SK-N-SH (cell line): ENCODE measurements around the gene LRRC32. TPM values are rescaled to one million over a fixed set of nuclear protein-coding genes. Genes with fewer than 3 reads are reported as not detected.

Experiments used
- CTCF ChIA-PET: fragments of 300-600, 350-600 bp; formaldehyde crosslinking; extraction: SDS; loops from one replicate; lab custom pipeline; 2021; lab: Yijun Ruan, JAX
- POLR2A ChIA-PET: fragments of 350-600 bp; sonication (Branson Sonifier 250); formaldehyde crosslinking; extraction: SDS; loops from one replicate; lab custom pipeline; 2020; ENCODE audit warnings: antibody characterized with exemption, inconsistent platforms; lab: Yijun Ruan, JAX
- DNase-seq: peaks from one replicate; pipeline ENCODE4 v3.0.0; 2012
- H2AFZ ChIP-seq: fragments of 200-600 bp; sonication (generic); 2 replicates; pipeline ENCODE4 v1.8.1; 2016; ENCODE audit warnings: antibody characterized with exemption, mild to moderate bottlenecking, low read depth
- H3F3A ChIP-seq: fragments of 200-600 bp; sonication (generic); replicated peaks from 2 replicates; pipeline ENCODE3; 2016; ENCODE audit warnings: antibody characterized with exemption, mild to moderate bottlenecking; ENCODE audit not compliant: insufficient read depth
- H3K27ac ChIP-seq, 2 experiments: fragments of 200-500 bp in 1 of 2; fragments of 200-600 bp in 1 of 2; sonication (Bioruptor generic) in 1 of 2; sonication (generic), shearing (Covaris generic) in 1 of 2; 2 replicates each; pipeline versions ENCODE4 v1.5.1 to v1.6.1; 2014 to 2016; ENCODE audit warnings: low read depth in 2 of 2, inconsistent platforms in 1 of 2, low read length in 1 of 2, mild to moderate bottlenecking in 1 of 2, mixed read lengths in 1 of 2
- H3K27me3 ChIP-seq: fragments of 200-600 bp; sonication (generic), shearing (Covaris generic); 2 replicates; pipeline ENCODE4 v1.6.1; 2016; ENCODE audit warnings: mixed run types; ENCODE audit not compliant: insufficient read depth
- H3K36me3 ChIP-seq, 2 experiments: fragments of 200-500 bp in 1 of 2; fragments of 200-600 bp in 1 of 2; sonication (Bioruptor generic) in 1 of 2; sonication (generic) in 1 of 2; replicated peaks in 1 of 2; 2 replicates each; pipeline versions ENCODE3 to v1.5.1; 2014 to 2016; ENCODE audit warnings: low read length in 1 of 2, mild to moderate bottlenecking in 1 of 2; ENCODE audit not compliant: insufficient read depth in 2 of 2, control insufficient read depth in 1 of 2
- H3K4me1 ChIP-seq, 2 experiments: fragments of 200-500 bp in 1 of 2; fragments of 200-600 bp in 1 of 2; sonication (Bioruptor generic) in 1 of 2; sonication (generic), shearing (Covaris generic) in 1 of 2; 2 replicates each; pipeline versions ENCODE4 v1.5.1 to v1.6.1; 2014 to 2016; ENCODE audit warnings: low read depth in 1 of 2, low read length in 1 of 2, mixed run types in 1 of 2; ENCODE audit not compliant: insufficient read depth in 2 of 2, control insufficient read depth in 1 of 2
- H3K4me2 ChIP-seq: fragments of 200-600 bp; sonication (generic), shearing (Covaris generic); 2 replicates; pipeline ENCODE4 v1.6.1; 2017; ENCODE audit warnings: mixed run types
- H3K4me3 ChIP-seq, 2 experiments: fragments of 200-500 bp in 1 of 2; fragments of 200-600 bp in 1 of 2; sonication (Bioruptor generic) in 1 of 2; sonication (generic), shearing (Covaris generic) in 1 of 2; 2 replicates each; pipeline versions ENCODE4 v1.5.1 to v1.8.1; 2014 to 2016; ENCODE audit warnings: low read depth in 2 of 2, inconsistent platforms in 1 of 2, low read length in 1 of 2, mild to moderate bottlenecking in 1 of 2, mixed read lengths in 1 of 2, moderate library complexity in 1 of 2
- H3K79me2 ChIP-seq: fragments of 200-600 bp; sonication (generic); 2 replicates; pipeline ENCODE4 v1.8.1; 2017; ENCODE audit warnings: mild to moderate bottlenecking; ENCODE audit not compliant: insufficient read depth
- H3K9ac ChIP-seq: fragments of 200-600 bp; sonication (generic); 2 replicates; pipeline ENCODE4 v1.6.1; 2017; ENCODE audit warnings: mixed run types
- H3K9me2 ChIP-seq: fragments of 200-600 bp; sonication (generic); 2 replicates; pipeline ENCODE4 v1.6.1; 2017; ENCODE audit warnings: mixed run types
- H3K9me3 ChIP-seq: fragments of 200-600 bp; sonication (generic); 2 replicates; pipeline ENCODE4 v1.6.1; 2017; ENCODE audit warnings: mixed run types, mild to moderate bottlenecking, moderate library complexity
- H4K20me1 ChIP-seq: fragments of 200-600 bp; sonication (generic); 2 replicates; pipeline ENCODE4 v1.6.1; 2017; ENCODE audit warnings: mild to moderate bottlenecking, mixed run types; ENCODE audit not compliant: insufficient read depth
- CHD2 ChIP-seq: fragments of 150-350 bp; IDR thresholded peaks from 2 replicates; pipeline ENCODE4 v1.6.1; 2018; ENCODE audit warnings: low read length; ENCODE audit not compliant: partially characterized antibody
- EP300 ChIP-seq, 2 experiments: IDR thresholded peaks; 2 replicates each; pipeline versions ENCODE4 v1.4.0 to v1.6.1; 2012; ENCODE audit warnings: borderline replicate concordance in 1 of 2, low read depth in 1 of 2, low read length in 1 of 2
- MXI1 ChIP-seq: IDR thresholded peaks from 2 replicates; pipeline ENCODE4 v1.6.1; 2012; ENCODE audit warnings: mild to moderate bottlenecking, low read depth, low read length, improper control_type of control experiment
- NFIC ChIP-seq: IDR thresholded peaks from 2 replicates; pipeline ENCODE4 v1.4.0; 2012; ENCODE audit warnings: borderline replicate concordance
- NRF1 ChIP-seq: IDR thresholded peaks from 2 replicates; pipeline ENCODE4 v1.6.1; 2012; ENCODE audit warnings: low read depth, mild to moderate bottlenecking, low read length
- PBX3 ChIP-seq: IDR thresholded peaks from 2 replicates; pipeline ENCODE4; 2012
- REST ChIP-seq: IDR thresholded peaks from 2 replicates; pipeline ENCODE4 v1.6.1; 2012; ENCODE audit warnings: mild to moderate bottlenecking, low read depth, low read length, moderate library complexity
- RFX5 ChIP-seq: IDR thresholded peaks from 2 replicates; pipeline ENCODE4 v1.6.1; 2012; ENCODE audit warnings: mild to moderate bottlenecking, improper control_type of control experiment, low read length
- USF2 ChIP-seq: fragments of 150-350 bp; IDR thresholded peaks from 2 replicates; pipeline ENCODE4 v1.6.1; 2017; ENCODE audit warnings: antibody characterized with exemption, low read length, low read depth, borderline replicate concordance
- WGBS: methylation state at CpG from one replicate; pipeline ENCODE4 v1.1.6; 2017; ENCODE audit warnings: low lambda C conversion rate; 5-methylcytosine and 5-hydroxymethylcytosine counted together
- polyA plus RNA-seq, 3 experiments: library from polyadenylated mRNA; depleted of rRNA; stranded (reverse); fragments of >200 nt; gene quantifications; 2 replicates each; pipeline ENCODE4 v1.2.3, GENCODE V29; 2012

Gene LRRC32
- polyA plus RNA-seq, 1 of the 3 experiments (the other 2 are of a cell fraction) = 0.43 TPM

DNA sequence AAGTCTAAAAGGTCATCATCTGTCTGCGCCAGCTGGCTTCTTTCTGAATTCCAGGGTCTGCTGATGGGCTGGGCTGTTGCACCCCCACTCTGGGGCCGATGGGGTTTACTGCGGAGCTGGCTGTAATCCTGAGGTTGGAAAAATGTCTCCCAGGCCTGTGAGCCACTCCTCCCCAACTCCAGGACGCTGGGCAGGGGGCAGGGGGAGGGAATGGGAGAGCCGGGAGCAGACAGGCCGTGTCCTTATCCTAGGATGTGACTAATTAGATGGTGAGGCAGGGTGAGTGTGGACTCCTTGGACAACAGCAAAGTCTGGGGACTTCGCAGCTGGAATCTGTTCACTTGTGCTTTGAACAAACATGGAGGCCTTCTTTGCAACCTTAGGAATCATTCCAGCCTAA lies 48.7 kb downstream of the LRRC32 start:
- WGBS = 81% methylated on average over 5 of the region's 7 CpGs
- no peak overlapping the region; the same call in 1 of the 2 replicates for H3K4me2 ChIP-seq
- no peaks in the 10 kb centered on the region for H3K36me3 ChIP-seq
- H3K9me3 ChIP-seq = no peaks in the 10 kb centered on the region
- POLR2A ChIA-PET = no interaction called here
- no peaks in the 10 kb centered on the region for H3K79me2 ChIP-seq
- no peak for DNase-seq
- H2AFZ ChIP-seq = peak overlapping the region; percentile 35; the same call in 1 of the 2 replicates
- no peaks in the 10 kb centered on the region for H4K20me1 ChIP-seq
- CTCF ChIA-PET = no interaction called here
- peaks cover 6% of the 10 kb centered on the region for H3F3A ChIP-seq
- H3K4me1 ChIP-seq = peaks cover 5 to 21% of the 10 kb centered on the region in 2 experiments; a peak in 2 of 4 replicates
- no peak overlapping the region for H3K4me3 ChIP-seq
- no peak overlapping the region for H3K27ac ChIP-seq
- TF ChIP-seq REST = no peak
- H3K9ac ChIP-seq = no peak overlapping the region
- H3K9me2 ChIP-seq = no peaks in the 10 kb centered on the region
- H3K27me3 ChIP-seq = no peaks in the 10 kb centered on the region

- no peak for TF ChIP-seq EP300 (IDR thresholded peaks at IDR 0.05; ENCODE audit: borderline replicate concordance in 1 of 2, low read depth in 1 of 2, low read length in 1 of 2)
- TF ChIP-seq PBX3 = no peak
- no peak for TF ChIP-seq MXI1
- TF ChIP-seq, all 33 proteins: peak for 0
- Histone ChIP-seq H4K20me1 (no peaks in the 10 kb centered on the region), H3K9me2 (no peaks in the 10 kb centered on the region), H3K27me3 (no peaks in the 10 kb centered on the region), H3K4me3 (no peak overlapping the region), H3K9me3 (no peaks in the 10 kb centered on the region), H3K4me2 (no peak overlapping the region; the same call in 1 of the 2 replicates), H3K36me3 (no peaks in the 10 kb centered on the region), H3K79me2 (no peaks in the 10 kb centered on the region), H3K27ac (no peak overlapping the region), H3F3A (peaks cover 6% of the 10 kb centered on the region), H3K9ac (no peak overlapping the region), H2AFZ (no peak overlapping the region), H3K4me1 (peaks cover 5 to 25% of the 10 kb centered on the region in 2 experiments; a peak in 2 of 4 replicates)
- ChIA-PET CTCF (no interaction called here), POLR2A (no interaction called here)
- no peak for DNase-seq
- WGBS = 92% methylated on average over 8 of the region's 8 CpGs
Measured at GRCh38 chr11:76621466-76621865, 49.1 kb downstream of the LRRC32 start.

- ChIA-PET POLR2A (no interaction called here), CTCF (no interaction called here)
- no peaks in the 10 kb centered on the region for H3K9me2 ChIP-seq
- 98% methylated on average over 2 of the region's 2 CpGs for WGBS
- H4K20me1 ChIP-seq = no peaks in the 10 kb centered on the region
- H2AFZ ChIP-seq = no peak overlapping the region
- no peak overlapping the region for H3K9ac ChIP-seq
- no peak overlapping the region for H3K4me2 ChIP-seq
- no peaks in the 10 kb centered on the region for H3K27me3 ChIP-seq
- no peak overlapping the region for H3K27ac ChIP-seq
- no peak for DNase-seq
- H3K4me1 ChIP-seq = peaks cover 5 to 34% of the 10 kb centered on the region in 2 experiments; a peak in 2 of 4 replicates
- H3K4me3 ChIP-seq = no peak overlapping the region
- no peaks in the 10 kb centered on the region for H3K9me3 ChIP-seq
- H3K36me3 ChIP-seq = no peaks in the 10 kb centered on the region
- no peaks in the 10 kb centered on the region for H3K79me2 ChIP-seq
- H3F3A ChIP-seq = peaks cover 6% of the 10 kb centered on the region
- TF ChIP-seq NFIC (peak; percentile 75), REST (no peak), CHD2 (no peak), NRF1 (no peak), USF2 (no peak), RFX5 (no peak), MXI1 (no peak)
Measured at GRCh38 chr11:76620489-76620888, 50.1 kb downstream of the LRRC32 start.
